ENCODE results near the gene CAMSAP3.

CAMSAP3 gene

DNA sequence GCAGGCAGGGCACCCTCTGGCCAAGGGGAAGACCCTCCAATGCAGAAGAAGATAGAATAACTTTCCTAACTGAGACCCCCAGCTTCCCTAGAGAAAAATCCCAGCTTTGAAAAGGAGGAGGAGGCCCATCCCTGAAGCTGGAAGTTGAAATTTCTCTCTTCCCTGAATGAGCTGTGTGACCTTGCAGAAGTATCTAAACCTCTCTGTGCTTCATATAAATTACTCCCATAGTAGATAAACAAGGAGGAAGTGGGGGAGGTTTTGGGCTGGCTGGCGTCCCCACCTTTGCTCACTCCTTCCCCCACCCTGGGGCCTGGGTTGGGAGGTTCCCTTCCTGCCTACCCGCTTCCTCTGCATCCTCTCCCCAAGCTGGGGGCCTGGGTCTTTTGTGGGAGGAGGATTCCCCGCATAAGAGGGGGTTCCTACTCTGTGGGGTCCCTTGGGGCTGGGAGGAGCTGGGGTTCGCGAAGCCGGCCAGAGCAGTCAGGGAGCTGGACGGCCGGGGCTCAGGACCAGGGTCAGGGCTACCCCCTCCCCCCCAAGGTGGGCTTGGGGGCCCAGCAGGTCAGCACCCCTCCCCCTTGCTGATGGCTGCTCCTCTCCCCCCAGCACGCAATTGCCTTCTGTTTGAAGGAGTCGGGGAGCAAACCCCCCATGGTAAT is 11.7 kb downstream of the CAMSAP3 start:
- Histone ChIP-seq H3K4me3 (ENCODE audit: low read depth in 1 of 2, low read length in 2 of 2) (no peak overlapping the region), H4K20me1 (ENCODE audit: insufficient read depth, low read length) (no peaks in the 10 kb centered on the region), H3K4me2 (ENCODE audit: insufficient read depth, low read length) (no peak overlapping the region), H3K9ac (ENCODE audit: low read depth, low read length) (no peak overlapping the region), H3K27me3 (ENCODE audit: insufficient read depth, low read length, poor library complexity) (no peaks in the 10 kb centered on the region), H3K79me2 (ENCODE audit: insufficient read depth, low read length) (no peaks in the 10 kb centered on the region), H2AFZ (ENCODE audit: low read depth, low read length) (no peak overlapping the region), H3K9me3 (ENCODE audit: insufficient read depth, low read length, severe bottlenecking) (no peaks in the 10 kb centered on the region), H3K27ac (ENCODE audit: low read length) (no peak overlapping the region), H3K36me3 (ENCODE audit: insufficient read depth, low read length) (no peaks in the 10 kb centered on the region), H3K4me1 (ENCODE audit: insufficient read depth, low read length) (no peaks in the 10 kb centered on the region)
- DNase-seq (no peak), ATAC-seq (ENCODE audit: insufficient read depth, low read depth) (no peak)
- TF ChIP-seq, protein P1, sequence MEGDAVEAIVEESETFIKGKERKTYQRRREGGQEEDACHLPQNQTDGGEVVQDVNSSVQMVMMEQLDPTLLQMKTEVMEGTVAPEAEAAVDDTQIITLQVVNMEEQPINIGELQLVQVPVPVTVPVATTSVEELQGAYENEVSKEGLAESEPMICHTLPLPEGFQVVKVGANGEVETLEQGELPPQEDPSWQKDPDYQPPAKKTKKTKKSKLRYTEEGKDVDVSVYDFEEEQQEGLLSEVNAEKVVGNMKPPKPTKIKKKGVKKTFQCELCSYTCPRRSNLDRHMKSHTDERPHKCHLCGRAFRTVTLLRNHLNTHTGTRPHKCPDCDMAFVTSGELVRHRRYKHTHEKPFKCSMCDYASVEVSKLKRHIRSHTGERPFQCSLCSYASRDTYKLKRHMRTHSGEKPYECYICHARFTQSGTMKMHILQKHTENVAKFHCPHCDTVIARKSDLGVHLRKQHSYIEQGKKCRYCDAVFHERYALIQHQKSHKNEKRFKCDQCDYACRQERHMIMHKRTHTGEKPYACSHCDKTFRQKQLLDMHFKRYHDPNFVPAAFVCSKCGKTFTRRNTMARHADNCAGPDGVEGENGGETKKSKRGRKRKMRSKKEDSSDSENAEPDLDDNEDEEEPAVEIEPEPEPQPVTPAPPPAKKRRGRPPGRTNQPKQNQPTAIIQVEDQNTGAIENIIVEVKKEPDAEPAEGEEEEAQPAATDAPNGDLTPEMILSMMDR (IDR thresholded peaks at IDR 0.05; ENCODE audit: borderline replicate concordance, extremely low read depth, low read length, poor library complexity, severe bottlenecking), result no peak
- TF ChIP-seq EZH2 (IDR thresholded peaks at IDR 0.05; ENCODE audit: borderline replicate concordance, low read depth, low read length, severe bottlenecking), result no peak

DNA sequence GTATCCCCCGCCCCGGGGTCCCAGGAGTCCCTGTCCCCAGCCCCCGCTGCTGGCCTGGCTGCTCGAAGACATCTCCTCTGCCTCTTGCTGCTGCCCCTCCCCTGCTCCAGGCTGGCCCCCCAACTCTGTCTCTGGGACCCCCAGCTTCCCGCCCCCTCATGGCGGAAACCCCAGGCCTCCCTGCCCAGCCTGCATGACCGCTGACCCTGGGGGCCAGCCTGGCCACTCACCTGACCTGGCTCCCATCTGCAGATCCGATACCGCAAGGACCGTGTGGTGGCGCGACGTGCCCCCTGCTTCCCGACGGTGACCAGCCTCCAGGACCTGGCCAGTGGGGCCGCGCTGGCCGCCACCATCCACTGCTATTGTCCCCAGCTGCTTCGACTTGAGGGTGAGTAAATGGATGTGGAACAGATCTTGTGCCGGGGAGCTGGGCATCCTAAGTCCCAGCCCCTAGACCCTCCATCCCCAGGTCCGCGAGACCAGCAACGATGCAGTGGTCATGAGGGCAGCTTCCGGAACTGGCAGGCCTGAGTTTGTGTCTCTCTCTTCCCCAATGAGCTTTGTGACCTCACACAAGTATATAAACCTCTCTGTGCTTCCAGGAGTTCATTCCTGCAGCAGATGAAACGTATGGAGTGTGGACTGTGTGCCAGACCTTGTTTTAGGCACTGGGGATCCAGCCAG is 12.4 kb downstream of the CAMSAP3 start:
- H3K9me3 ChIP-seq (ENCODE audit: insufficient read depth, low read length, severe bottlenecking), result no peaks in the 10 kb centered on the region
- no peaks in the 10 kb centered on the region for H3K79me2 ChIP-seq (ENCODE audit: insufficient read depth, low read length)
- no peaks in the 10 kb centered on the region for H3K4me1 ChIP-seq (ENCODE audit: insufficient read depth, low read length)
- H3K9ac ChIP-seq (ENCODE audit: low read depth, low read length), result no peak overlapping the region
- DNase-seq, result no peak
- no peak overlapping the region for H3K4me2 ChIP-seq (ENCODE audit: insufficient read depth, low read length)
- H2AFZ ChIP-seq (ENCODE audit: low read depth, low read length), result no peak overlapping the region
- H3K27ac ChIP-seq (ENCODE audit: low read length), result no peak overlapping the region
- no peak for TF ChIP-seq EZH2 (IDR thresholded peaks at IDR 0.05; ENCODE audit: borderline replicate concordance, low read depth, low read length, severe bottlenecking)
- TF ChIP-seq, protein P1 (IDR thresholded peaks at IDR 0.05; ENCODE audit: borderline replicate concordance, extremely low read depth, low read length, poor library complexity, severe bottlenecking), result no peak
- H4K20me1 ChIP-seq (ENCODE audit: insufficient read depth, low read length), result no peaks in the 10 kb centered on the region
- no peaks in the 10 kb centered on the region for H3K27me3 ChIP-seq (ENCODE audit: insufficient read depth, low read length, poor library complexity)
- ATAC-seq (ENCODE audit: insufficient read depth, low read depth), result no peak
- no peaks in the 10 kb centered on the region for H3K36me3 ChIP-seq (ENCODE audit: insufficient read depth, low read length)
- H3K4me3 ChIP-seq (ENCODE audit: low read depth in 1 of 2, low read length in 2 of 2), result no peak overlapping the region

DNA sequence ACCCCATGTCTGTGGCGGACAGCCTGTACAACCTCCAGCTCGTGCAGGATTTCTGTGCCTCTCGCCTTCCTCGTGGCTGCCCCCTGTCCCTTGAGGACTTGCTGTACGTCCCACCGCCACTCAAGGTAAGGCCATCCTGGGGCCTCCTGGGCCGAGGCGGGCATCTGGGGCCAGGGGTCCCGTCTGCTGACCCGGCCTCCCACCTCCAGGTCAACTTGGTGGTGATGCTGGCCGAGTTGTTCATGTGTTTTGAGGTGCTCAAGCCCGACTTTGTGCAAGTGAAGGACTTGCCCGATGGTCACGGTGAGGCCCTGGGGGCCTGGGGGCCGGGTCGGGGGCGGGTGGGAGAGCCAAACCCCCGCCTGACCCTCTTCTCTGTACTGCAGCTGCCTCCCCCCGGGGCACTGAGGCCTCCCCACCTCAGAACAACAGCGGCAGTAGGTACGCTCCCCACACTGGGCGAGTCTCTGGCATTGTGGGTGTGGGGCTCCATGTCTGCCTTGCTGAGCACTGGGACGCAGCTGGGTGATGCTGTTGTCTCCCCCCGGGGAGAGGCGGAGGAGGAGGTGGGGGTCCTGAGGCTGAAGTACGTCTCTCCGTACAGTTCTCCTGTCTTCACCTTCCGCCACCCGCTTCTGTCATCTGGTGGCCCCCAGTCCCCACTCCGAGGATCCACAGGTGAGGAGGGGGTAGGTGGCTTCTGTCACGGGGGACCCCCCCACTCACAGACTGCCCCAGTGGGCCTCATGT is 15.0 kb downstream of the CAMSAP3 start:
- no peak for TF ChIP-seq EZH2 (IDR thresholded peaks at IDR 0.05; ENCODE audit: borderline replicate concordance, low read depth, low read length, severe bottlenecking)
- TF ChIP-seq, protein P1 (IDR thresholded peaks at IDR 0.05; ENCODE audit: borderline replicate concordance, extremely low read depth, low read length, poor library complexity, severe bottlenecking), result no peak
- Histone ChIP-seq H4K20me1 (ENCODE audit: insufficient read depth, low read length) (no peaks in the 10 kb centered on the region), H3K4me1 (ENCODE audit: insufficient read depth, low read length) (no peaks in the 10 kb centered on the region), H3K4me3 (ENCODE audit: low read depth in 1 of 2, low read length in 2 of 2) (no peak overlapping the region), H3K9me3 (ENCODE audit: insufficient read depth, low read length, severe bottlenecking) (no peaks in the 10 kb centered on the region), H3K4me2 (ENCODE audit: insufficient read depth, low read length) (no peak overlapping the region), H3K79me2 (ENCODE audit: insufficient read depth, low read length) (no peaks in the 10 kb centered on the region), H3K27ac (ENCODE audit: low read length) (no peak overlapping the region), H3K36me3 (ENCODE audit: insufficient read depth, low read length) (no peaks in the 10 kb centered on the region), H3K9ac (ENCODE audit: low read depth, low read length) (no peak overlapping the region), H2AFZ (ENCODE audit: low read depth, low read length) (no peak overlapping the region), H3K27me3 (ENCODE audit: insufficient read depth, low read length, poor library complexity) (no peaks in the 10 kb centered on the region)
- ATAC-seq (ENCODE audit: insufficient read depth, low read depth), result no peak
- DNase-seq, result no peak

All from DND-41 (cell line).